Germinal center (tissue), 1 donor: ENCODE results near the gene PRLH.

Experiments used
- DNase-seq: peaks from one replicate; pipeline ENCODE4 v3.0.0; 2012; ENCODE audit warnings: mixed read lengths, low spot score

The PRLH gene, protein sequence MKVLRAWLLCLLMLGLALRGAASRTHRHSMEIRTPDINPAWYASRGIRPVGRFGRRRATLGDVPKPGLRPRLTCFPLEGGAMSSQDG

DNA sequence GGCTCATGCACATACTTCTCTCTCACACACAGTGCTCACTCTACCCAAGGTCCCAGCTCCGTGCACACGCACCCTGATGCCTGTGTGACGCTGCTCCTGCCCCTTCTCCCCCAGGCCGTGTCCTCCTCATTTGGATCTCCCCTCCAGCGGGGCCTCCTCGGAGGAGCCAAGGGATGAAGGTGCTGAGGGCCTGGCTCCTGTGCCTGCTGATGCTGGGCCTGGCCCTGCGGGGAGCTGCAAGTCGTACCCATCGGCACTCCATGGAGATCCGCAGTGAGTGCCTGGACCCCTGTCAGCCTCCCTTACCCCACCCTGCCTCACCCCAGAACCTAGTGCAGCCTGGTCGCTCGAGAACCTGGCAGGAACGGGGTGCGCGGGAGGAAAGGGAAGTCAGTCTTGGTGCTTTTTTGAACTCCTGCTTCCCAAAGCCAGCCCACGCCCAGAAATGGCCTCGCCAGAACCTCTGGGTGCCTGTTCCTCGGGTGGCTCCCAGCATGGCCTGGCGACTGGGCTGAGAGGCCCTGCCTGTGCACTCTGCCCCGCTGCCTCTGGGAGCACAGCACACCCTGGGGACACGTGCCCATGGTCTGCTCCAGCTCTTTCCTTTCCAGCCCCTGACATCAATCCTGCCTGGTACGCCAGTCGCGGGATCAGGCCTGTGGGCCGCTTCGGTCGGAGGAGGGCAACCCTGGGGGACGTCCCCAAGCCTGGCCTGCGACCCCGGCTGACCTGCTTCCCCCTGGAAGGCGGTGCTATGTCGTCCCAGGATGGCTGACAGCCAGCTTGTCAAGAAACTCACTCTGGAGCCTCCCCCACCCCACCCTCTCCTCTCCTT, at the start of gene PRLH:
Gene PRLH (plus strand): TSS at position 174 of the 835 bp plus-strand sequence. CDS start 0 bp downstream, at position 174.
- DNase-seq = no peak

DNA sequence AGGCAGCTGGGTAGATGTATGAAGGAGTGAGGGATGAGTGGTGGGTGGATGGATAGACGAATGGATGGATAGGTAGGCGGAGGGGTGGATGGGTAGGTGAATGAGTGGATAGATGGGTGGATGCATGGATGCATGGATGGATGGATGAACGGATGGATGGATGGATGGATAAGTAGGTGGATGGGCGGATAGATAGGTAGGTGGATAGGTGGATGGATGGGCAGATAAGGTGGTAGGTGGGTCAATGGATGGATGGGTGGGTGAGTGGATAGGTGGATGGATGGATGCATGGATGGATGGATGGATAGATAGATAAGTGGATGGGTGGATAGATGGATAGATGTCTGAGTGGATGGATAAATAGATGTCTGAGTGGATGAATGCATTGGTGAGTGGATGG, 49.2 kb upstream of the PRLH start:
- no peak for DNase-seq

DNA sequence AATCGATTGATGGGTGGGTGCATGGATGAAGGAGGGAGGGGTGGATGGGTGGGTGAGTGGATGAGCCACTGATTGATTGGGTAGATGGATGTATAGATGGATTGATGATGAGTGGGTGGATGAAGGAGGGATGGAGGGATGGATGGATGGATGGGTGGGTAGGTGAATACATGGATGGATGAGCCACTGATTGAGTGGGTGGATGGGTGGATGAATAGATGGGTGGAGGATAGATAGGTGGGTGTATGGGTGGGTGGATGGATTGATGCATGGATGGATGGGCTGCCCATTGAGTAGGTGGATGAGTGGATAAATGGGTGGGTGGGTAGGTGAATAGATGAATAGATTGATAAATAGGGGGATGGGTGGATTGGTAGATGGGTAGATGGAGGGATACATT, 48.4 kb upstream of the PRLH start:
- no peak for DNase-seq

DNA sequence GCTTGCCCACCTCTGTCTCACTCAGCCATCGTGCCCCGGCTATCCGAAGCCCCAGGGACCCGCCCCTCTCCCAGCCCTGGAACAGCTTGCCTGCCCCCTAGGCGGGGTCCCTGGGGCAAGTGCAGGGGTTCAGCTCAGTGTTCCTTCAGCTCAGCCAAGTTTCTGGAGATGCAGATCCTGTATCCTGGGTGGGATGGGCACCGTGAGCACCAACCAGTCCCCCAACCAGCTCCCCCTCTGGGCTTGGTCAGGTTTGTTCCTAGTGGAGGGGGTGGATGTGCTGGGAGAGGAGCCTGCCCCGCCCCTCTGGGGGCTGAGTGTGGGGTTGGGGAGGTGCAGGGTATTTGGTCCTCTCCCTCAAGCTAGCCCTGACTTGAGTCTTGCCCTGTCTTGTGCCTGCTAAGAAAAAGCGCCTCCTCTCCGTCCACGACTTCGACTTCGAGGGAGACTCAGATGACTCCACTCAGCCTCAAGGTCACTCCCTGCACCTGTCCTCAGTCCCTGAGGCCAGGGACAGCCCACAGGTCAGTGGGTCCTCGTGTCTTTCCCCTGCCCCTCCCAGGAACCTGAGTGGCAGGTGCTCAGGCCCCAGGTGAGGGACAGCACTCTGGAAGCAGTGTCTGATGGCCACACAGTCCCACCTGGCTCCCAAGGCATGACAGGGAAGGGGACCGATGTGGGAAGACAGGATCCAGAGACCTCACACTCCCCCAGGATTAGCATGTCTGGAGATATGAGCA, 46.7 kb upstream of the PRLH start:
- no peak for DNase-seq

DNA sequence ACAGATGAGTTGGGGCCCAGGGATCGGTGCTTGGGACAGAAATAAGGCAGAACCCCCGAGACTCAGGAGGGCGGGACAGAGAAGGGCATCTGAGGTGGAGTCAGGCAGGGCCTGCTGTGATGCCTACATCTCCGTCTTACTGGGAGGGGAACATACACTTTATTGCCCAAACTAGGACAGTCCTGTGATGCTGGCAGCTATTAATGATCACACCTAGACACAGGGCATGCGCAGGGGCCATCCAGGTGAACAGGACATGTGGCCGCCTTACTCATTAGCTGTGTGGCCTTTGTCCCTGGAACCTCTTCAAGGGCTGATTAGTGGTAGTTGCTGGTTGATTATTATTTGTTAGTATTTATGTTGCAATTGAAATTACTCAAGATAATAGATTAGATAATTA, 46.1 kb upstream of the PRLH start:
- DNase-seq = no peak

DNA sequence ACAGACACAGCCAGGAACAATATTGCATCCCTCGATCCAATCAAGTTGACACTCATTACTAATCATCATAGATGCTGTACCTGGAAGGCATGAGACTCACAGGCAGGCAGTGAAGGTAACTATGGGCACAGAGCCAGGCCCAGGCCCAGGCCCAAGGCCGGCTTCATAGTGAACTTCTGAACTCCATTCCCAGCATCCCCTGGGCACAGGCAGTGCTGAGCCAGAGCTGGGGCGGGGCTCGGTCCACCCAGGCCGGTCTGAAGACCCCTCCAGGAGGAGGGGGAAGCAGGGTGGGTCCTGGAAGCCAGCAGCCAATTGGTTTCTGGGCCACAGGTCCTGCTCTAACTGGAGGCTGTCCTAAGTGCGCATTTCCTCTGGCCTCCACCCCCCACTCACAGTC, 41.7 kb upstream of the PRLH start:
- DNase-seq = no peak

DNA sequence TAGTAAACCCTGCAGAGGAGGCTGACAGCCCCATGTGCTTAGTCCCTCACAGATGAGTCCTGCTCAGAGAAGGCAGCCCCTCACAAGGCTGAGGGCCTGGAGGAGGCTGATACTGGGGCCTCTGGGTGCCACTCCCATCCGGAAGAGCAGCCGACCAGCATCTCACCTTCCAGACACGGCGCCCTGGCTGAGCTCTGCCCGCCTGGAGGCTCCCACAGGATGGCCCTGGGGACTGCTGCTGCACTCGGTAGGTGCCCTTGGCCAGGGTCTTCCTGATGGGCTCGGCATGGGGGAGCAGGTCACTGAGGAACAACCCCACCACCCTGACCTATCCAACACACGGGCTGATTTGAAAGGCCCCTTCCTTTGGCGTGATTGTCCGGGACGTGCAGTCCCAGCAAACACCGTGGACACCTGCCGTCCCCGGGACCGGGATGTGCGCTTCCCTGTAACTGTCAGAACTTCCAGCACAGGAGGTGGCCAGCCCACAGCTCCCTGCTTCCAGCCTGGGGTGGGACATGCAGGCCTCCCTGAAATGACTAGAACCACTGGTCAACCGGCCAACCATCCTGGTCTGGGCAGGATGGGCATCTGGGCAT, 40.7 kb upstream of the PRLH start:
- DNase-seq = no peak

DNA sequence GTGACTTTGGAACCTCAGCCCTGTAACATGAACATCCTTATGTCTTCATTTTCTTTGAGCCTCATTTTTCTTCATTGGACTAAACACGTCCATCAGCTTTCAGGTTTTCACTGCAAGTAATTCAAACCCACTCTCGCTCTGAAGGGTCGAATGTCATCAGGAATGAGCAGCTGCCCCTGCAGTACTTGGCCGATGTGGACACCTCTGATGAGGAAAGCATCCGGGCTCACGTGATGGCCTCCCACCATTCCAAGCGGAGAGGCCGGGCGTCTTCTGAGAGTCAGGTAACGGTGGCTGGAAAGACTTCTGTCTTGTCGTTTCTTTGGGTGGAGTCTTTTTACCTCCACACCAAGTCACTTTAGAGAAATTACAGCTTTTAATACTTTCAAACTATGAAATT, 39.1 kb upstream of the PRLH start:
- DNase-seq = no peak

DNA sequence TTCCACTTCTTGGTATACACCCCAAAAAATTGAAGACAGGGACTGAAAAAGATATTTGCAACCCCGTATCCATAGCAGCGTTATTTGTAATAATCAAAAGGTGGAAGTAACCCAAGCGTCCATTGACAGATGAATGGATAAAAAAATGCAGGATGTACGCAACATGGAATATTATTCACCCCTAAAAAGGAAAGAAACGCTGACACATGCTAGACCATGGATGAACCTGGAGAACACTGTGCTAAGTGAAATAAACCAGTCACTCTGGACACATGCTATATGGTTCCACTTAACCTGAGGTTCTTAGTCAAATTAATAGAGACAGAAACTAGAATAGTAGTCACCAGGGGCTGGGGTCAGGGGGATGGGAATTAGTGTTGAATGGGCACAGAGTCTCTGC, 38.6 kb upstream of the PRLH start:
- no peak for DNase-seq

DNA sequence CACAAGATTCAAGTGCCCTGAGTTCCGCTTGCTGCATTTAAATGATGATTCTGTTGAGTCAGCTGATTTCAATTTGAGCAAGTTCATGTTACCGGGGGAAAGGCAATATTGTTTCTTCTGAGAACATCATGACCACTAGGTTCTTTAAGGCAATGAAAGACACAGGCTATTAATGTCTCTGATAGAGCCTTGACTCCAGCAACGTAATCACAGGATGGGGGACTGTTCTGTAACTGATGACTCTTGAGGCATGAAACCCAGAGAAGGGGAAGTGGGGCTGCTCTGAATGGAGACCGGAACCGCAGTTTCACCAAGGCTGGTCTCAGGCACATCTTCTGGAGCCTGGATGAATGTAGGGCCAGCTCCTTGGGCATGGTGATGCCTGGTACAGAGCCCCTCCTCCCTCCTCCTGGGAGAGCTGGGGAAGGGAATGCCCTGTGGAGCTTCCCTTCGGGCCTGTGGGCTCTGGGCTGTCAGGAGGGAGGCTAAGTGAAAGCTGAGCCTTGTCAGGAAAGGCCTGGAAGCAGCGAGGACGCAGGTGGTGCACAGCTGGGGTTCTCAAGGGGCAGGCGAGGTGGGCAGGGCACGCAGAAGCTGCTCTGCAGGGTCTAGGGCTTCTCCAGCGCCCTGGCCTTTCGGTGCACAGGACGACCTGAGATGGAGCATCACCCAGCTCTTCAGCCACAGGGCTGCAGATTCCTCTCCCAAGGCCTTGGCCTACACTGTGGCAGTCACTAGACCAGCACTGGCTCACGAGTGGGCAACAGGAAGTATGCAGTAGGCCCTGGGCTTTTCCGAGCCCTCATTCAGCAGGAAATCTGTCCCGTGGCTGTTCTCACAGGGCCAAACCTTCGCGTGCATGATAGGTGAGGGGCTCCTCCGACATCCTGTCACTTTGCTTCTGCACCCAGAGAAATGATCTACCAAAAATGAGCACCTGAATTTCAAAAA, 36.6 kb upstream of the PRLH start:
- peak; percentile 54 for DNase-seq

DNA sequence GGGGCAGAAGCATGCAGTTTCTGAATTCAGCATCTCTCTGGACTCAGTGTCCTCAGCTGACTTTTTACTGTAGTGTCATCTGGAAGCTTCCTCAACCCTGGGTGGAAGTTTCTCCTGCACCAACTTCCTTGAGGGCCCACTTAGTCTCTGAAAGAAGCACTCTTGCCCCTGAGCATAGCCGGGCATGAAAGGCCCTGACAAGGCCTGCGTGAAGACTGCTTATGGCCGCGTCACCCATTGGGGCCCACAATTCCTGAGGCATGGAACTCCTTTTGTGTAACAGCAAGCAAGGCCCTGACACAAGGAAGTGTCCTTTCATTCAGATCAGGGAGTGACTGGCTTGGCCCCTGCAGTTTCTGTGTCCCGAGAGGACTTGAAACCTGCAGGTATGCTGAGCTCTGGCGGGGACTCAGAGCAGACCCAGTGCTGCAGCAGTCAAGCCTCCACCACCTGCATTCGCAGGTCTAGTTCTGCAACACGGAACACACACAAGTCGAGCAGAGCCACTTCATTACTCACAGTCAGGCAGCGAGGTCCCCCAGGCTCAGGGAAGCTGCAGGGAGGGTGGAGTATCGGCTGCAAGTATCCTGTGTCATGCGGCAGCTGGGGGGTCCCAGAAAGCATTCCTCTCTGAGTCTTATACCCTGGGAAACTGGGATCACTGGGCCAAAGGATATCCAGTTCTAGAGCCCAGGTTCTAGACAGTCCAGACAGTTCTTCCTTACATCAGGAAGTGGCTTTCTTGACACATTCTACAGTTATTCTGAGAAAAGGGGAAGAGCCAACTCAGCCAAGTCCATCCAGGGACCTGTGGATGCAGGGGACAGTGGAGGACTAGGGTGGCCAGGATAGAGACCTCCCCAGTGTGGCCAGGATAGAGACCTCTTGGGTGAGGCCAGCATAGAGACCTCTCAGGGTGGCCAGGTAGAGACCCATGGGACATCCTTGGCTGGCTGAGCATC, 35.6 kb upstream of the PRLH start:
- DNase-seq = no peak

DNA sequence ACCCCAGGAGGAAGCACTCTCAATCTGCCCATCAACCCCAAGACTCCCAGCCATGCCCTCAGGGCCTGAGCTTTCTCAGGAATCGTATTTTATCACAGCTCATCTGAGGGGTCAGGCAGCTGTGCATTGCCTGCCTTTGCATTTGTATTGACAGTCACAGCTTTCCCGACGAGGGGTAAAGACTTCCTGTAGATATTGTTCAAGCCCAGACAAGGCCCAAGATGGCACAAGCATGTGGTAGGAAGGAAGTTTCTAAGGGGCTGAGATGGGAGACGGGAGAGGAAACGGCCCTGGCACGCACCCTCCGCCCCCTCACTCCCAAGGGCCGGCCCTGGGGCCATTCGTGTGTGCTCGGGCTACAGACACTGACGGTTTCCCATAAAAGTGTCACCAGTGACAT, 34.2 kb upstream of the PRLH start:
- no peak for DNase-seq

DNA sequence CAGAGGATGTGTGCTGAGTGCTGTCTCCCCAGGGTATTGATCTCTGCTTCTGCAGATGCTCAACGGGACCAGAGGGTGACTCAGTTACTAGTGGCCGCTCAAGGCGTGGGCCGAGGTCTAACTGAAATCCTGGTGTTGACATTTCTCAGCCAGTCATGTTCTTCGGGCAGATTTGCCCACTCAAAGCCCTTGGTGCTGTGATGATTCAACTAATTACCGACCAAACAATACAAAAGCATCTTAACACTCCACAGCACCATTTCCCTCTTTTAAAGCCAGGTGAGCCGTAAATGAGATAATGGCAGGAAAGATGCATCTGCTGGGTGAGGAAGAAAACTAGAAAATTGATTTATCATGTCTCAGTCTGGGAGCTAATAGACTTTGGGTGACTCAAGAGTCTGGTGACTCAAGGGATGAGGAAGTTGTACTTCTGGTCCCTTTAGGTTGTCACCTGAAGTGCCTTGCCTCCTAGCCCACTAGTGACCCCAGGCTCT, 32.7 kb upstream of the PRLH start:
- no peak for DNase-seq

DNA sequence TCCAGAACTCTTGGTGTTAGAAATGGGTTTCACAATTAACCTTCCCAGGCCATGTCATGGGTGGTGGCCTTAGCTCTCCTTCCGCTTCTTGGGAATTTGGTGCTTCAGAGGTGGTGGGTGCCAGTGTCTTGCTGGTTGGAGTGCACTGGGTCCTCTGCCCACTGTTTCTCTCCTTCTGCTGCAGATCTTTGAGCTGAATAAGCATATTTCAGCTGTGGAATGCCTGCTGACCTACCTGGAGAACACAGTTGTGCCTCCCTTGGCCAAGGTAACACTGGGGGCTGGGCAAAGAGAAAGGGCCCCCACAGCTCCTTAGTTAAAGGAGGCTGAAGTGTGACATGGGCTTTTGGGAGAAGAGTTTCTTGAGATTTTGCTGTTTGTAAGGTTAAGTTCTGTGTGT, 32.0 kb upstream of the PRLH start:
- DNase-seq = no peak

DNA sequence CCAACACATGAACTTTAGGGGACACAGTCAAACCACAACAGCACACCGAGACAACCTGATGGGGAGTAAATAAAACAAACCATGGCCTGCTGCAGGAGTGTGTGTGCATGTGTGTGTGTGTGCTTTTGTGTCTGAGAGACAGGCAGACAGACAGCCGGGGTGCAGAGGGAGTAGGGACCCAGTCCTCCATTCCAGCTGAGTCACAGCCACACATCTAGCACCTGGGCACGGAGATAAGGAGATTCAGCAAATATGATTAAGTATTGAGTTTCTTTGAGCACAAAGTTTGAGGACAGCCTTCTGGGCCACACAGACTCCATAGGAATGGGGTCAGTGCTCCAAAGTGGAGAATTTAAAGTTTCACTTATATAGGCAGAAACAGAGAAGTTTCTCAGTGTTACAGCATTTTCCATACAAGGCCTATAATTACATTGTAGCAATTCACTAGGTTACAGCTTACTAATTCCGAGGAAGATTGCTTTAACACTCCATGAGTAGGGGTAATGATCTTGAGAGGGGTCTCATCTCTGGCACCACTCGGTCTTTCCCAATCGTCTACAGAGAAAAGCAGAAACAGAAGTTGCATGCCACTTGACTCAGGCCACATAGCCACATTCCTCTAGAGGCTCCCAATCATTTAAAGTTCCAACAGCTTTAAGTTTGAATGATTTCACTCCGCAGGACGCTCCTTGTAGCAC, 30.8 kb upstream of the PRLH start:
- no peak for DNase-seq

DNA sequence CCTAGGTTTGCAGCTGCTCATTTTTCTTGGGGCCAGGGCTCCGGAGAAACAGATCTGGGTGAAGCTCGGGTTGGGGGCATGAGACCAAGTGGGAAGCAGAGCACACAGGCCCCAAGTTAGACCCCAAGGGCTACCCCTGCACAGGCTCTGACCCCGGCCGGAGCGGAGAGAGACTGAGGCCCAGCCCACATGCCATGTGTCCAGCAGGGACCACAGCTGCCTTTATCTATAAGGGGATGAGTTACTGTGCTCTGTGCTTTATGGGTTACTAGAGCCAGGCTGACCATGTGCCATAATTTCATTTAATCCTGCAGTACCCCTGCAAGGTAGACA, 30.3 kb upstream of the PRLH start:
- DNase-seq = no peak

DNA sequence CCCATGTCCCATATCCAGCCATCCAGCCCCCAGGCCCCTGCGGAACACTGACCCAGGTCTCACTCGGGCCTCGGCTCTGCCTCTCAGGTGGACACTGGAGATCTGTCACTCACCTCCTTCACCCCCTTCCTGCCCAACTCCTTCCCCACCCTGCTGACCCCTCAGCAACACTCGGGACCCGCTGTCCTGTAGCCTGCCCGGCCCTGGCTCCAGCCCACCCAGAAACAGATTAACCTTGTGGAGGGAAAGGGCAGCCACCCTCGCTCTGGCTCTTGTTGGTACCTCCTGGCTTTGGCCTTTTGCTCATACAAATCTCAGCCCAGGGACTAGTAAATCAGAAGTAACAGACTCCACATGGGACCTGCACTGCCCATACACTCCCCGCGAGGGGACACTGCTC, 29.8 kb upstream of the PRLH start:
- no peak for DNase-seq

DNA sequence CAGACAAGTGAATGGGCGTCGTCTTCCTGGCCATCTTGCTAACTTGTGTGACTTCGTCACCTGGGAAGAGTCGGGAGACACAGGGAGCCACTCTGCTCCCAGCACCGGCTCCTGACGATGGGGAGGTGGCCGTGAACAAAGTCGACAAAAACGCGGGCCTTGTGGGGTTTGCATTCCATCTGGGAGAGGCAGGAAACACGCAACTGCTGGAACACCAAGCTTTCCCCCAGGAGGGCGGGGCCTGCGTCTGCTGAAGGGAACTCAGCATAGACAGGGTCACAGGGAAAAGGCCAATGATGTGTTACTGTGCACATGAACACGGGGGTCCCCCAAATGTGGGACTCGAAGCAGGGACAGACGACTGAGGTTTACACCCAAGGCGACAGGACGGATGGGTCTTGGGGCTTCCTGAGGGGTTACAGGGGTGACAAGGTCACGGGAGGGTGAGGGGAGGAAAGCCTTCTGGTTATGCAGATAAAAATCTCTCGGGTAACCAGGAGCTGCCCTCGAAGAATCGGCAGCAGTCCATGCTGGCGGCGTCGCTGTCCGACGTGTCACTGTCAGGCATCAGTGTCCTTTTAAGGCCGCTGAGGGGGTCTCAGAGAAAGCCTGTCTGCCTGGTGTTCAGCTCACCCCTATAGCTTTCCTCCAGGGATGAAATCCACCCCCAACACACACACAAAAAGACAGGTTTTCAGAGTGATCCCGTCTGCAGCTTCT, 28.2 kb upstream of the PRLH start:
- DNase-seq = no peak

DNA sequence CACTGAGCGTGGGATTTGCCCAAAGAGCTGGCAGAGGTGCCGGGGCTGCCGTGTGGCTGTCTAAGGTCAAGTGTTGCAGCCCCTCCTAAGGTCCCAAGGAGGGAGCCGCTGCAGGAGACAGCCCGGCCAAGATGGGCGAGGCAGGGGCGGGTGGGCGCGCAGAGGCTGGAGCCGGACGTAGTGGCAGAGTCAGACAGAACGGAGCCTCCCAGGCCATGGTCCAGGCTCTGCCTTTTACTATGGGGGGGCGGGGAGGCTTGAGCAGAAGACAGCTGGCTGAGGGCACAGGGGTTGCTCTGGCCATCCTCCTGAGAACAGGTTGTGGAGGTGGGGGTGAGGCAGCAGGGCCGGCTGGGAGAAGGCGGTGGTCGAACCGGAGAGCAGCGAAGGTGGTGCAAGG, 27.5 kb upstream of the PRLH start:
- no peak for DNase-seq
